Testis (tissue), 2 donors: ENCODE data around the gene STIP1.

Experiments
- CTCF ChIP-seq, 3 experiments: fragments of 450-650 bp in 2 of 3; fragments of 200-600 bp in 1 of 3; sonication (generic) in 1 of 3; IDR thresholded peaks; one replicate each; pipeline ENCODE4 v1.5.1; 2016 to 2019; ENCODE audit warnings: antibody characterized with exemption in 3 of 3, mild to moderate bottlenecking in 2 of 3, moderate library complexity in 1 of 3
- POLR2A ChIP-seq: fragments of 450-650 bp; IDR thresholded peaks from one replicate; pipeline ENCODE4 v1.6.1; 2017; ENCODE audit warnings: antibody characterized with exemption, mild to moderate bottlenecking, moderate library complexity

GRCh38 chr11:64148226-64148916, 37.6 kb upstream of the STIP1 start:
- TF ChIP-seq CTCF (IDR thresholded peaks at IDR 0.05) (peak; percentile 88 to 95 (median 94)), POLR2A (no peak)
